Activated T-cell treated with anti-CD3 and anti-CD28 coated beads for 1 hour (primary cell): ENCODE measurements around the gene LSM4.
A peak's percentile ranks its signal among the peaks of the same experiment; 100 is the strongest.

Source experiments
- DNase-seq: peaks from one replicate; pipeline ENCODE4 v3.0.0-alpha.2; 2020; ENCODE audit warnings: low read depth

The LSM4 gene

DNA sequence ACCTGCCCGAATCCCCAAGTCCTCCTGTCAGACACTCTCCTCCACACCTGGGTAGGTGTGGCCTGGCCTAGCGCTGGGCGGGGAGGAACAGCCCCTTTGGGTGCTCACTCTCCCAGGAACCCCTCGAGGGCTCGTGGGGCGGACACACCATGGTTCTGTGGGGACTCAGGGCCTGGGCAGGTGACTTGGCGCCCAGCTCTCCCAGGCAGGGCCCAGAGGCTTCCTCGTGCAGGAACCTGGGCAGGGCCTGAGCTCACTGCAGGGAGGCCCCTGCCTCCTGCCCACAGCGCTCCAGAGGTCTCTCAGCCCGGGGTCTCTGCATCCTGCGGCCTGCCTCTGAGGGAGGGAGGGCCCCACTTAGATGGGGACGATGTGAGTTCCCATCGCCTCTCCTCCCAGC is 11.9 kb downstream of the LSM4 start:
- DNase-seq: no peak

DNA sequence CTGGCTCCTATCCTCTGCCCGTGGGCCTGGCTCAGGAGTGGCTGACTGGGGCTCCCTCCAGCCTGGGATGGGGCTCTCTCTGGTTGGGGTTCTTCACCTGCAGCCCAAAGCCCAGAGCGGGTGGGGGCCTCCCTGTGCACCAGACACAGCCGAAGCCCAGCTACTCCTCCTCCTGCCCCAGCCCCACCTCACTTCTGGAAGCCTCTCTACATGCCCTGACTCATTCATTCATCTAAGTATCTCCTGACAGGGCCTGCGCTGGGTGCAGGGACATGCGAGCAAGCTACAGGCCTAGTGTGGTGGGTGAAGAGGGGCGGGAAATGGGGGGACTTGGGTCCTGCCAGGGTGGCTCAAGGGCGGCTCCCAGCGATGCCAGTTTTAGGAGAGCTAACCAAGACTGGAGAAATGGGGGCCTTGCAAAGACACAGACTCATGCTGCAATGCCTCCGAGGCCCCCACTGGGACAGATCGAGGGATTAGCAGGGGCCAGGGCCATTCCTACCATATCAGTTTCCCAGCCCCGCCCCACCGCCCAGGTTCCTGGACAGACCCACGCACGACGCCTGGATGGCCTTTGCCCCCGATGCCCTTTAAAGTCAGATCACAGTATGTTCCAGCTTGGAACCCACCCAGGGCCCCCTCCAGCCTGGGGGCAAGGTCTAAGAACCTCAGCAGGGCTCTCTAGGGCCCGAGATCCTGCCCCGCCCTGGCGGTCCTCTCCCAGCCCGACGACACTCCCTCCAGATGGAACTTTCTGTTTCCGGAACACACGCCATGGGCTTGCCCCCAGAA is 12.6 kb downstream of the LSM4 start:
- DNase-seq: no peak

DNA sequence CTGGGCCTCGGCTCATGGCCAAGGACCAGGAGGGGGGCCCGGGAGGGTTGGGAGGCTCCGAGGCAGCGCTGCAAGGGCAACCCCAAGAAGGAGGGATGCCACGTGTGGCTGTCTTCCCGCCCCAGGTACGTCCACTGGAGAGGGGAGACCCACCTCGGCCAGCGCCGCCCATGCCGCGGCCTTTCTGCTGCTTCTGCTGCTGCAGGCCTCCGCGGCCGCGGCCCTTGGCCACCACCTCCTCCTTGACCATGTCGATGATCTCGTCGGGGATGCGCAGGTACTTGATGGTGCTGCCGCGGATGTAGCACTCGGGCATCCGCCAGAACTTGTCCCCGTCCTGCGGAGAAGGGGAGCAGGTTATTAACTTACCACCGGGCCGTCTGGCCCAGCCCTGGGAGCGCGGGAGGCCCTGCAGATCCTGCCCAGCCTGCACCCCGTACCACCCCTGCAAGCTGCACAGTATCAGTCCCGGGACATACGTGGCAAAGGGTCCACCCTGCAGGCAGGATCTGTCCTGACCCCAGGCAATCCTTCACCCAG is 13.3 kb downstream of the LSM4 start:
- DNase-seq: no peak

DNA sequence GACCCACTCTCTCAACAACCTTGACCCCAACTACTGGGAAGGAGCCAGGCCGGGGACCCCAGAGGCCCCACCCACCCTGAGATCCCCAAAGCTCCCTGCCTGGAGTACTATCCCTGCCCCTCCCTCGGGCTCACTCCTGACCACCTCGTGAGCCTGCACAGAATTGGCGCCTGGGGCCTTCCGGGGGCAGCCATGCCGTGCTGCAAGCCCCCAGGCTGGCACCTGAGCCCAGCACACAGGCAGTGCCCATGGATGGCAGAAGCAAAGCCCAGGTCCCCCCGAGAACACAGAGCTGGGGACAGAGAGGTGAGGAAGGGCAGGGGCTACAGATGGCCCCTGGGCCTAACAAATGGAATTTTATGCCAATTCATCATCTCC is 13.9 kb downstream of the LSM4 start:
- no peak for DNase-seq

DNA sequence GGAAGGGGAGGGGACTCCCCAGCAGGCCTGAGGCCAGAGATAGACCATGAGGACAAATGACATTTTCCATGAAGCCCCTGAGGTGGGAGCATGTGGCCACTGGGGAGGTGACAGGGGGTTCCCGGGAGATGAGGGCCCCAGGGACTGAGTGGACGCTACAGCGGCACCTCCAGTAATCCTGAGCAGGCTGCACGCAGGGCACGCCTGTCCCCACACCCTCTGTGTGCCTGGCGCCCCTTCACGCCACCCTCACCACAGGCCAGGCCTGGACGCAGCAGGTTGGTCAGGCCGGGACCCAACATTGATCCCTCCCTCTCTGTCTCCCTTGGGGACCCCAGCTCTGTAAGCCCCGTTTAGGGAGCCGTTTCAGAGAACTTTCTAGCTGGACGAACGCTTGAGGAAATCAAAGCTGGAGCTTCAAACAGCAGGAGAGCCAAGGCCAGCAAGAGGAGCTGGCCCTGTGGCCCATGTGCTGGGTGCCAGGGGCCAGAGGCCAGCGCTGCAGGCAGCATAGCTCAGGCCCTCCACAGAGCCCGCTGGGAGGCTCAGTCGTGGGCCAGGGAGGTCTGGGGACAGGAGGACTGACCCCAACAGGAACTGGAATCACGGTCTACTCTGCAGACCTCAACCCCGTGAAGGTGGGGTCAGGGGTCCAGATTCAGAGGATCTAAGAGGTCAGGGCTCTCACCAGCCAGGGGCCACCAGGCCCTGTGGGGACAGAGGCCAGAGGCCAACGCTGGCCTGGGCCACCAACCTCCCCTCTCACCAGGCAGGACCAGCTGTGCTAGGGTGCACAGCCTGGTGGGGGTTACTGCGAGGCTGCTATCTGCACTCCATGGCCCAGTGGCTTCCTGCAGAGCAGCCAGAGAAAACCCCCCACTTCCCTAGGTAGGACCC is 14.6 kb downstream of the LSM4 start:
- no peak for DNase-seq

DNA sequence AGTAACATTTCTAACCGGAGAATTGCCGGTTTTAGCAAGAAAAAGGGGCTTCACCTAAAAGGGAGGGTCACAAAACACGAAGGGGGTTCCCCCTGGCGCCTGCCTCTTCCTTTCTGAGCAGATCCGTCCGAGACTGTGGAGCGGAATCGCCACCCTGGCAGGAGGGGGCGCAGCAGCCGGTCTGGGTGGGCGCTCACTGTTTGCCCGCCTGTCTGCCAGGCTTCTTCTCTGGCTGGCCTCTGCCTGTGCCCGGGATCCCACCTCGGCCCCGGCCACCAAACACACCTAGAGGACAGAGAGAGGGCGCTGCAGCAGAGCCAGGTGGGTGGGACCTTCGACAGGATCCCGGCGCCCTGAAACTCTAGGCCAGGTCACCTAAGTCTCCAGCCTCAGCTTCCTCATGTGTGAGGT is 15.6 kb downstream of the LSM4 start:
- no peak for DNase-seq

DNA sequence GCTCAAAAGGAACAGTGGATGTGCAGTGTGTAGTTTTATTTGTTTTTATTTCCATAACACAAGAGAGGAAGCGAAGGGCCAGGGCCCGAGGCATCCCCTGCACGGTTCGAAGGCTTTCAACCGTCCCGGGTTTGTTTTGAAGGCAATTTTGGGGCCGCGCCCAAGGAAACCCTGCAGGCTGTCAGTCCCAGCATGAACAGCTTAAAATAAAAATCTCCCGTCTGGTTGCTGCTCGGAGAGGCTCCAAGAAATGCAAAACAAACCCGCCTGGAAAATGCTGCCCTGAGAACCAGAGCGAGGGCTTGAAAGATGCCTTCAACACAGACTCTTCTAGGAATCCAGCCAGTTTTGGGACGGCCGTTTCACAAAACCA is 16.0 kb downstream of the LSM4 start:
- DNase-seq: no peak

DNA sequence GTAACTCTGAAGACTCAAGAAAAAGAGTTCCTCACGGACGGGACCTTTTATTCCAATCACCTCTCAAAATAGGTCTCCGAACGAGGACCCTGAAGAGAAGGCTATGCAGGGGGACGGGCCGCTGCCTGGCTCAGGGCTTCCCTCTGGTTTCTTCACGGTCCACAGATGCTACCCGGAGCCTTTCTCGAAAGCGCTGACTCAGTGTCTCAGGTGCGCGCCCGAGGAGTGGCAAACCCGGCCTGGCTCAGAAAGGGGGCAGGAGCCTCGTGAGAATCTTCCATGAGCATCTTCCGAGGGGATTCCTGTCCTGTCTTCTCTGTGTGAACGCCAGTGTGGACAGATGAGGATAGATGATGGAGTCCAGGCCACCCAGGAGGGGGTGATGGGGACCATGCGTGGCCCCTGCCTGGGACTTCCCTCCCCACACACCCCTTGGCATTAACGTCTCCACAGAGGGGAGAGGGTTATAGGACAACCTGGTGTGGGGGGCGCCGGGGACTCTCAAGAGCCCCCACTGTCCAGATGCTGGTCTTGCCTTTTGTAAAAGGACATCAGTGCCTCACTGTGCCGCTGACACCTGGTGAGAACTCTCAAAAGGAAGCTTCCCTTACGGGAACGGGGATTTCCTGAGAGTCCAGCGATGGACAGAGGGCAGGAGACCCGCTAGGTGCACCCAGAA is 16.5 kb downstream of the LSM4 start:
- no peak for DNase-seq

DNA sequence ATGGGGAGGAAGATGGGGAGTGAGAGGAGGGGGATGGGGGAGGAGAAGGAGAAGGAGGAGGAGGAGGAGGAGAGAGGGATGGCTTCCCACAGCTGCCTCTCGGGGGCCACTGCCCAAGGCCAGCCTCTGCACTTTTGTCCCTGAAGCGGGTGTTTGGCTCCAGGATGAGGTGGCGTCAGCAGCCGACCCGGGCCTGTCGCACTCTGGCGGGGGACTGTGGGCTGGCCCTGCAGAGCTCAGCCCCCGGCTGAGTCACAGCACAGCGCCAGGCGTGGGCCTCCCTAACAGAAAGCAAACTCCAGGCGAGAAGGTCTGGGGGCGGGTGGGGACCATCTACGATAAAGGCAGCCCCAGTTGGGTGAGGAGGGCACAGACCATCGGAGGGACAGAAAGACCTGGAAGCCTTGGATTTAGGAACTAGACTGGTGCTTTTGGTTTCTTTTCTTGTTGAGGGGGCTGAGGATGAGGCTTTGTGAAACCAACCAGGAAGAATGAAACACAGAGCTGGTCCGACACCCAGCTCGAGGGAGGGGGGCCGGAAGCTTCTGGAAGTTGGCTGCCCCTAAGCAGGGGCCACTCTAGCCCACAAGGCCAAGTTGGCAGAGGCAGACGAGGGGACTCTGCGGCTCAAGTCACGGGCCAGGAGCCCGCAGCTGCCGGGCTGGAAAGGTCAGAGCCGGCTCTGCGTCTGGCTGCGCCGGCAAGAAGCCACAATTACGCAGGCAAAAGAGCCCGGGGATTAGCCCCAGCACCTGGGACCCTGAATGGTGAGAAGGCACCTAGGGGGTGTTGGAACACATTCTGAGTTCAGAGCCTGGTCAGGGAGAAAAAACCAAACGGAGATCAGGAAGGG is 18.2 kb downstream of the LSM4 start:
- DNase-seq: peak; percentile 76

DNA sequence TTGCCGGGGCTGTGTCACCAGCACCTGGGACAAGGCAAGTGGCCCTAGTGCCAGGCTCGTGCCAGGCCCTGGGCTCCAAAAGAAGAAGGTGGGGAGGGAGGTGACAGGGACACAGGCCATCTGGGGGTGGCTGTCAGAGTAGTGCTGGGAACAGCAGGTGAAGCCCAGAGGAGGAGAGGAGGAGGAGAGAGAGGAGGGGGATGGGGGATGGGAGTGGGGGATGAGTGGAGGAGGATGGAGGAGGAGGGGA is 18.7 kb downstream of the LSM4 start:
- DNase-seq: no peak

DNA sequence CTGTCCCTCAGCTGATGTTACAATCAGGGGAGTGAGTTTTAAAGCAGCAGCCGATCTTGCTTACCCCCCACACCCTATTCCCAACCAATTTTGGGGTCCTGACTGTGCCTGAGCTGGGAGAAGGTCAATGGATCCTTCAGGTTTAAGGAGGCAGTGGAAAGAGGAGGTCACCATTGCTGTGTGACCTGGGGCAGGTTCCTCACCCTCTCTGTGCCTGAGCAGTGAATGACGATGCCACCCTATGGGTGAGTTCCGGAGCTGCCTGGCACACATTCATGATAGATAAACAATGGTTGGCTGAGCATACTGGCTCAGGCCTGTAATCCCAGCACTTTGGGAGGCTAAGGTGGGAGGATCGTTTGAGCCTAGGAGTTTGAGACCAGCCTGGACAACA is 21.2 kb downstream of the LSM4 start:
- DNase-seq: no peak

DNA sequence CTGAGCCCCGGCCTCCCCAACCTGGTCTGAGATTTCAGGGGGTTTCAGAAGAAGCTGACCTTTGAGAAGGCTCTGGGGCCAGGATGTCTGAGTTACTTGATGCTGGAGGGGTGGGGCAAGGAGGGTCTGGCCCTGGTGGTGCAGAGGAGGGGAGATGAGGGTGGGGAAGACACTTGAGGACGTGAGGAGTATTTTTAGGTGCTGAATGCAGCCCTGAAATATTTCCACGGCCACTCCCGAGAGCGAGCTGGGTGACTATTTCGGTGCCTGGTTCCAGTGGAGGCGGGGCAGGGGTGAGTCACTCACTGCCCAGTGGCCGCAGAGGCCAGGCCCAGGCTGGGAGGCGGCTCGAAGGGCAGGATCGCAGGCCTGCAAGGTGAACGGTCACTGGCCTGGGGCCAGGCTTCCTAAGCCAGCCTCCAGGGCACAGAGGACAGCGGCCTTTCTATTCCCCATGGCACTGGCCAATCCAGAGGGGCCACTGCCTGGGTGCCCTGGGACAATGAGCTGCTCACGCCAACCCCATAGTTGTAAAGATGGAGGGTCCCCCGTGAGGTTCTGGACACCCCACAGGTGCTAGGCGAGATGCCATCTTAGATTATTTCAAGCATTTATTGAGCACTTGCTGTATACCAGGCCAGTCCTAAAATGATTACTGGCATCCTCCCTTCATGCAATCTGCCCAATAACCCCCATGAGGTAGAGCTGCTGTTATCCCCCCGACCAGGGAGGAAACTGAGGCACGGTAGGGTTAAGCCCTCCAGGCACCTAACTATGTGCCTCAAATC is 21.8 kb downstream of the LSM4 start:
- DNase-seq: no peak

DNA sequence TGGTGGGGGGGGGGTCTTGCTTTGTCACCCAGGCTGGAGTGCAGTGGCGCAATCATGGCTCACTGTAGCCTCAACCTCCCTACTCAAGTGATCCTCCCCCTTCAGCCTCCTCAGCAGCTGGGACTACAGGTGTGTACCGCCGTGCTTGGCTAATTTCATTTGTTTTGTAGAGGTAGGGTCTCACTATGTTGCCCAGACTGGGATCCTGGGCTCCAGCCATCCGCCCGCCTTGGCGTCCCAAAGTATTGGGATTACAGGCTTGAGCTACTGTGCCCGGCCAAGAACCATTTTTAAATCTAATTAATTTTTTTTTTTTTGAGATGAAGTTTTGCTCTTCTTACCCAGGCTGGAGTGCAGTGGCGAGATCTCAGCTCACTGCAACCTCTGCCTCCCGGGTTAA is 23.2 kb downstream of the LSM4 start:
- DNase-seq: no peak

DNA sequence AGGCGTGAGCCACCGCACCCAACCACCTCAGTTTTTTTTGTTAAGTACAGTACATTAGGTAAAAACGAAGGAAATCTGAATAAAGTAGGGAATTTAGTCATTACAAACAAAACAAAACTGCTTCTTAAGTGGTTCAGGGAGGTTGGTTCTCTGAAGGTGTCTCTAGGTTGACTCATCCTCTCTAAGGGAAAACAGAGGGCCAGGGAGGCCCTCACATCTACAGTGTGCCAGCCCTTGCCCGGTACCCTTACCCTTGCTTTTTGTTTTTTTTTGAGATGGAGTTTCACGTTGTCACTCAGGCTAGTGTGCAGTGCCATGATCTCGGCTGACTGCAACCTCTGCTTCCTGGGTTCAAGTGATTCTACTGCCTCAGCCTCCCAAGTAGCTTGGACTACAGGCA is 24.3 kb downstream of the LSM4 start:
- no peak for DNase-seq

DNA sequence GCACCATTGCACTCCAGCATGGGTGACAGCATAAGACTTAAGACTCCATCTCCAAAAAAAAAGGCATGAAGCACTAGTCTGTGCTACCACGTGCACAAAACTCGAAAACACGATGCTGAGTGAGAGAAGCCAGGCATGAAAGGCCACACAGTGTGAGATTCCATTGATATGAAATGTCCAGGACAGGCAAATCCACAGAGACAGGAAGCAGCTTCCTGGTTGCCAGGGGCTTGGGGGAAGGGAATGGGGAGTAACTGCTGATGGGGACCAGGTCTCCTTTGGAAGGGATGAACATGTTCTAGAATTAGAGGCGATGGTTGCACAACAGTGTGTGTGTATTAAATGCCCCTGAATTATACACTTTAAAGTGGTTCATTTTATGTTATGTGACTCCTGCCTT is 25.6 kb downstream of the LSM4 start:
- DNase-seq: no peak

DNA sequence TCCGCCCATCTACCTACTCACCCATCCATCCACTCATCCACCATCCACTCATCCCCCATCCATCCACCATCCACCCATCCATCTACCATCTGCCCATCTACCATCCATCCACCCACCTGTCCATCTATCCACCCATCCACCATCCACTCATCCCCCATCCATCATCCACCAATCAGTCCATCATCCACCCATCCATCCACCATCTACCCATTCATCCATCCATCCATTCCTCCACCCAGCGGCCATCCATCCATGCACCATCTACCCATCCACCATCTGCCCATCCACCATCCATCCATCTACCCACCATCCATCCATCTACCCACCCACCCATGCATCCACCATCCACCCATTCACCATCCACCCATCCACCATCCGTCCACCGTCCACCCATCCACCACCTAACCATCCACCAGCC is 27.8 kb downstream of the LSM4 start:
- DNase-seq: no peak

DNA sequence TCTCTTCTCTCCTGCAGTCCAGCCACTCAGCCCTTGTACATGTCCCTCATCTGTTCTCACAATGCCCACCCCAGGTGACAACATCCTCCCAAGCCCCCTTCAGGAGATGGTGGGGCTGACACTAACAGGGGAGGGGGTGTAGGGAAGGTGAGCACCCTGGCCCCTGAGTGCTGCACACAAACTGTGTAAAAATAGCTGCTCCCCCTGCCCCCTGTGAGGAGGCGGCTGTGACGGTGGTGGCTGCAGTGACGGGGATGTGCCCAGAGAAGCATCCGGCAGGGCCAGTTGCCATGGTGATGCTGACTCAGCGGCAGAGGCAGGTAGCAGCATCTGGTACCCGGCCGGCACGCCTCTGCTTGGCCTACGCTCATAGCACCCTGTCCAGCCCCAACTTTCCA is 28.4 kb downstream of the LSM4 start:
- DNase-seq: peak; percentile 86

DNA sequence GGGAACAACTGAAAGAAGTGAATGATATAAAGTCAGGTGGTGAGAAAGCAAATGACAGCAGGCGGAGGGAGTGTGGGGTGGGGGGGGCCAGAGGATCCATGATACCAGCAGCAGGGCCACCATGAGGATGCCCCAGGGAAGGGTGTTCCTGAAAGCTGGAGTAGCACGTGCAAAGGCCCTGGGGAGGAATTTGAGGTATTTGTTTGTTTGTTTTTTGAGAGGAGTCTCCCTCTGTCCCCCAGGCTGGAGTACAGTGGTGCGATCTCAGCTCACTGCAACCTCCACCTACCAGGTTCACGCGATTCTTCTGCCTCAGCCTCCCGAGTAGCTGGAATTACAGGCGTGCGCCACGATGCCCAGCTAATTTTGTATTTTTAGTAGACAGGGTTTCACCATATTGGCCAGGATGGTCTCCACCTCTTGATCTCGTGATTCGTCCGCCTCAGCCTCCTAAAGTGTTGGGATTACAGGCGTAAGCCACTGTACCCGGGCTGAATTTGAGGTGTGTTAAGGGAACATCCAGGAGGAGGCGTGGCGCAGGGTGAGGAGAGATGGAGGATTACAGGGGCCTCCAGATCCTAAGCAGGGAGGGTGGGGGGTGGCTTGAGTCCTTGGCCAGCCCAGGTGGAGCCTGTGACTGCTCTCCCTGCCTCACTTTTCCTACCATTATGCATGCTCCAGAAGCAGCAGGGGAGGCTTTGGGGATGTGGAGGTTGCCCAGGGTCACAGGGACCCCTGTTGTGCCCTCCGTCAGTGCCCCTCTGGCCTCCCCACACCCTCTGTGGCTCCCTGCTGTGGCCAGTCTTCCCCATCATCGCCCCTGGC is 29.0 kb downstream of the LSM4 start:
- DNase-seq: no peak

DNA sequence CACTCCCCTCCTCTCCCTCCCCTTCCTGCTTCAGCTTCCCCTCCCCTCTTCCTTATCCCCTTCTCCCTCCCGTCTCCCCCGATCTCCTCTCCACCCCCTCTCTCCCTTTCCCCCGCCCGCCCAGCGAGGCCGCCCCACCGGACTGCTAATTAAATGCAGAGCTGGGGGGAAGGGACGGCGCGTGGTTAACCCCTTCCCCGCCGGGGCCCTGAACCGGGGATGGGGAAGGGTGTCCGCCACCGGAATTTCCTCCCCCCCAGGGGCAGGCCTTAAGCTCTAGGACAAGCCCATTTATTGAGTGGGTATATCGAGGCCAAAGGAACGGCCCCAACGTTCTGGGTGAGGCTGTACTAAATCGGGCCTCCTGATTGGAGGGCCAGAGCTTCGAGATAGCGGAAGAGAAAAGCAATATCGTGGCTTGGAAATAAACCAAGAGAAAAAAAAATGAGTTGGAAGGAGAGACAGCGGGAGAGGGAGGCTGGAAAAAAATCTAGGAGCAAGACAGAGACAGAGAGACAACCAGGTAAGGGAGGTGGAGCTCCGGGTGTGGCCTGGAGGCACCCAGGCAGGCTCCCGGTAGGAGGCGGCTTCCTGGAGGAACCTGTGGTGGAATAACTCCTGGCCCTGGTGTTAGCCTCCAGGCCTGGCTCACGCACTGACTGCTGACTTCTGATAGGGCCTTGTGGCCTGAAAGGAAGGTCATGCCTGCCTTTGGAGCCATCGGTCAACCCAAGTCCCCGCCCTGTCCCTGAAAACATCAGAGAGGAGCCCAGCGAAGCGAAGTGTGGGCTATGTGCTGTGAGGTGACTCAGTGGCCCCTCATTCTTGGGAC is 29.9 kb downstream of the LSM4 start:
- no peak for DNase-seq

DNA sequence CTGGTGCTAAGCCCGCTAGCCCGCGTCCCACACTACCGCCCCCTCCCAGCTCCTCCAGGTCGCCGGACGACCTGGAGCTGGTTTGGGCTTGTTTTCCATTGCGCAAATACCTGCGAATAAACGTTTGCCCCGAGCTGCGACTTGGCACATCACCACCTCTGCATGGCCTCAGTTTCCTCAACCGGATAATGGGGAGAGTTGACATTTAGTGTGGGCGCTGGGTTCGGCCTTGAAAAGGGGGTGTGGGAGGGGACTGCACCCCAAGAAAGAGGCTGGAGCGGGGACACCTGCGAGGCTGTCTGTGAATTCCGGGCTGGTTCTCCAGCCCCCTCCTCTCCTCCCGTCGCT is 30.4 kb downstream of the LSM4 start:
- no peak for DNase-seq
